GM23338 (cell line): Measurements from ENCODE around the gene GRID2. TPM values are rescaled to one million over a fixed set of nuclear protein-coding genes. Genes with fewer than 3 reads are reported as not detected.

Experiments used
- ATAC-seq: fragments of 200-7000 bp; cut with Tn5 transposase; 3 replicates; pipeline ENCODE4 v1.9.1; 2020
- DNase-seq: peaks from one replicate; pipeline ENCODE4 v3.0.0-alpha.2; 2015; ENCODE audit warnings: low spot score
- H2AFZ ChIP-seq: fragments of 200-600 bp; sonication (generic); 2 replicates; pipeline ENCODE4 v1.8.0; 2016; ENCODE audit warnings: antibody characterized with exemption, mild to moderate bottlenecking, moderate library complexity
- H3F3A ChIP-seq: fragments of 200-600 bp; sonication (generic); replicated peaks from 2 replicates; pipeline ENCODE4 v1.8.0; 2017; ENCODE audit warnings: antibody characterized with exemption, mixed run types, low read depth
- H3K27ac ChIP-seq: fragments of 200-600 bp; sonication (generic); 2 replicates; pipeline ENCODE4 v1.6.1; 2016; ENCODE audit warnings: low read depth
- H3K27me3 ChIP-seq: fragments of 200-600 bp; sonication (generic); 2 replicates; pipeline ENCODE4 v1.8.0; 2016; ENCODE audit warnings: mild to moderate bottlenecking, mixed run types, moderate library complexity; ENCODE audit not compliant: insufficient read depth
- H3K36me3 ChIP-seq: fragments of 200-600 bp; sonication (generic); 2 replicates; pipeline ENCODE4 v1.8.0; 2016; ENCODE audit warnings: mild to moderate bottlenecking; ENCODE audit not compliant: insufficient read depth
- H3K4me1 ChIP-seq: fragments of 200-600 bp; sonication (generic); 2 replicates; pipeline ENCODE4 v1.8.0; 2016; ENCODE audit warnings: mild to moderate bottlenecking, moderate library complexity; ENCODE audit not compliant: insufficient read depth
- H3K4me2 ChIP-seq: fragments of 200-600 bp; sonication (generic); 2 replicates; pipeline ENCODE4 v1.7.1; 2017; ENCODE audit warnings: mixed run types
- H3K4me3 ChIP-seq: fragments of 200-600 bp; sonication (generic); 2 replicates; pipeline ENCODE4 v1.6.1; 2016; ENCODE audit warnings: mixed run types
- H3K79me2 ChIP-seq: fragments of 200-600 bp; sonication (generic); replicated peaks from 2 replicates; pipeline ENCODE4 v1.8.0; 2017; ENCODE audit warnings: mild to moderate bottlenecking; ENCODE audit not compliant: insufficient read depth
- H3K9me2 ChIP-seq: fragments of 200-600 bp; sonication (generic); 2 replicates; pipeline ENCODE4 v1.8.0; 2017; ENCODE audit not compliant: insufficient read depth
- H4K20me1 ChIP-seq: fragments of 200-600 bp; sonication (generic); replicated peaks from 2 replicates; pipeline ENCODE4 v1.8.0; 2017; ENCODE audit warnings: mild to moderate bottlenecking; ENCODE audit not compliant: insufficient read depth
- H3K27ac Mint-ChIP-seq: 2 replicates; pipeline ENCODE4 v1.8.0; 2020; ENCODE audit warnings: inconsistent platforms, mild to moderate bottlenecking, moderate library complexity, mixed read lengths
- H3K27me3 Mint-ChIP-seq: 3 replicates; pipeline ENCODE4 v1.8.0; 2022; ENCODE audit warnings: low read depth, mild to moderate bottlenecking, moderate library complexity, mixed read lengths, inconsistent platforms; ENCODE audit not compliant: insufficient read depth, poor library complexity
- H3K36me3 Mint-ChIP-seq: 3 replicates; pipeline ENCODE4 v1.8.0; 2021; ENCODE audit warnings: low read depth, mild to moderate bottlenecking, inconsistent platforms, moderate library complexity, mixed read lengths
- H3K4me1 Mint-ChIP-seq: 3 replicates; pipeline ENCODE4 v1.8.0; 2020; ENCODE audit warnings: mild to moderate bottlenecking, inconsistent platforms, mixed read lengths
- H3K4me3 Mint-ChIP-seq: 3 replicates; pipeline ENCODE4 v1.8.0; 2021; ENCODE audit warnings: moderate library complexity, mild to moderate bottlenecking, inconsistent platforms, mixed read lengths
- H3K9me3 Mint-ChIP-seq: 3 replicates; pipeline ENCODE4 v1.8.0; 2020; ENCODE audit warnings: moderate library complexity, mild to moderate bottlenecking, inconsistent platforms, mixed read lengths
- CREB1 ChIP-seq: fragments of 250-450 bp; sonication (Bioruptor Pico); IDR thresholded peaks from 2 replicates; pipeline ENCODE4 v1.5.0; 2020; ENCODE audit warnings: low read depth, mild to moderate bottlenecking, moderate library complexity
- ETS1 ChIP-seq: IDR thresholded peaks from 2 replicates; pipeline ENCODE4 v1.6.1; 2016; ENCODE audit warnings: antibody characterized with exemption
- EZH2 ChIP-seq: fragments of 200-600 bp; sonication (generic); IDR thresholded peaks from one replicate; pipeline ENCODE4 v1.8.0; 2017; ENCODE audit warnings: antibody characterized with exemption, mild to moderate bottlenecking, low read depth; ENCODE audit not compliant: unreplicated experiment
- EZH2phosphoT487 ChIP-seq: fragments of 200-600 bp; sonication (generic); IDR thresholded peaks from one replicate; pipeline ENCODE4 v1.8.1; 2018; ENCODE audit warnings: antibody characterized with exemption; ENCODE audit not compliant: unreplicated experiment
- JUNB ChIP-seq: IDR thresholded peaks from one replicate; pipeline ENCODE4 v1.6.1; 2016; ENCODE audit warnings: antibody characterized with exemption; ENCODE audit not compliant: unreplicated experiment
- NANOG ChIP-seq: IDR thresholded peaks from 2 replicates; pipeline ENCODE4 v1.6.1; 2016; ENCODE audit warnings: antibody characterized with exemption, borderline replicate concordance
- POLR2AphosphoS5 ChIP-seq: IDR thresholded peaks from 2 replicates; pipeline ENCODE4 v1.6.1; 2016; ENCODE audit warnings: antibody characterized with exemption, low read depth
- REST ChIP-seq: IDR thresholded peaks from one replicate; pipeline ENCODE4 v1.6.1; 2018; ENCODE audit warnings: antibody characterized with exemption; ENCODE audit not compliant: unreplicated experiment
- STAT1 ChIP-seq: IDR thresholded peaks from one replicate; pipeline ENCODE4 v1.6.1; 2016; ENCODE audit warnings: antibody characterized with exemption; ENCODE audit not compliant: unreplicated experiment
- ZNF114 ChIP-seq: fragments of 250-450 bp; sonication (Bioruptor Pico); IDR thresholded peaks from 2 replicates; pipeline ENCODE4 v1.5.0; 2020; ENCODE audit warnings: mild to moderate bottlenecking, moderate library complexity
- ZNF331 ChIP-seq: fragments of 250-450 bp; sonication (Bioruptor Pico); IDR thresholded peaks from 2 replicates; pipeline ENCODE4 v1.5.0; 2020; ENCODE audit warnings: low read depth, mild to moderate bottlenecking, moderate library complexity
- ZNF462 ChIP-seq: fragments of 250-450 bp; sonication (Bioruptor Pico); IDR thresholded peaks from 2 replicates; pipeline ENCODE4 v1.5.0; 2020; ENCODE audit warnings: mild to moderate bottlenecking, moderate library complexity
- polyA plus RNA-seq: library from polyadenylated mRNA; unstranded; fragments of >200 nt; fragmentation: Nextera tagmentation; extraction: Ambion mirVana; gene quantifications from 2 replicates; pipeline ENCODE4 v1.2.1, GENCODE V29; 2016
- total RNA-seq: library from RNA; depleted of rRNA; stranded (reverse); fragments of >200 nt; shearing (Covaris generic); gene quantifications from 2 replicates; pipeline ENCODE4 v1.2.3, GENCODE V29; 2014
- TF ChIP-seq, protein P1 (sequence below), 2 experiments: fragments of 200-600 bp in 1 of 2; sonication (generic) in 1 of 2; conservative IDR thresholded peaks; 2 replicates each; pipeline versions ENCODE4 v1.5.1 to v1.6.1; 2016 to 2017; ENCODE audit warnings: antibody characterized with exemption in 2 of 2, low read depth in 2 of 2, mild to moderate bottlenecking in 2 of 2, moderate library complexity in 1 of 2

The GRID2 gene
- total and polyA plus RNA-seq, 2 experiments from 2014 or later: 19.9 to 65.4 TPM

- Mint-ChIP-seq H3K27ac (no peak overlapping the region), H3K27me3 (no peaks in the 10 kb centered on the region), H3K4me1 (peaks cover 11% of the 10 kb centered on the region; the same call in 2 of the 3 replicates), H3K36me3 (no peaks in the 10 kb centered on the region), H3K4me3 (no peak overlapping the region), H3K9me3 (no peaks in the 10 kb centered on the region)
- TF ChIP-seq POLR2AphosphoS5 (no peak), STAT1 (no peak), JUNB (no peak), NANOG (no peak), ZNF331 (CRISPR knock-in tag) (no peak), ETS1 (no peak), CREB1 (no peak), EZH2 (no peak), REST (no peak), EZH2phosphoT487 (no peak), ZNF462 (CRISPR knock-in tag) (no peak), ZNF114 (CRISPR knock-in tag) (no peak)
- TF ChIP-seq, protein P1, sequence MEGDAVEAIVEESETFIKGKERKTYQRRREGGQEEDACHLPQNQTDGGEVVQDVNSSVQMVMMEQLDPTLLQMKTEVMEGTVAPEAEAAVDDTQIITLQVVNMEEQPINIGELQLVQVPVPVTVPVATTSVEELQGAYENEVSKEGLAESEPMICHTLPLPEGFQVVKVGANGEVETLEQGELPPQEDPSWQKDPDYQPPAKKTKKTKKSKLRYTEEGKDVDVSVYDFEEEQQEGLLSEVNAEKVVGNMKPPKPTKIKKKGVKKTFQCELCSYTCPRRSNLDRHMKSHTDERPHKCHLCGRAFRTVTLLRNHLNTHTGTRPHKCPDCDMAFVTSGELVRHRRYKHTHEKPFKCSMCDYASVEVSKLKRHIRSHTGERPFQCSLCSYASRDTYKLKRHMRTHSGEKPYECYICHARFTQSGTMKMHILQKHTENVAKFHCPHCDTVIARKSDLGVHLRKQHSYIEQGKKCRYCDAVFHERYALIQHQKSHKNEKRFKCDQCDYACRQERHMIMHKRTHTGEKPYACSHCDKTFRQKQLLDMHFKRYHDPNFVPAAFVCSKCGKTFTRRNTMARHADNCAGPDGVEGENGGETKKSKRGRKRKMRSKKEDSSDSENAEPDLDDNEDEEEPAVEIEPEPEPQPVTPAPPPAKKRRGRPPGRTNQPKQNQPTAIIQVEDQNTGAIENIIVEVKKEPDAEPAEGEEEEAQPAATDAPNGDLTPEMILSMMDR (conservative IDR thresholded peaks at IDR 0.05; ENCODE audit: low read depth in 2 of 2): no peak
- H3K4me3 ChIP-seq: no peak overlapping the region
- H3F3A ChIP-seq: no peaks in the 10 kb centered on the region
- ATAC-seq: no peak
- no peaks in the 10 kb centered on the region for H3K27me3 ChIP-seq
- H3K79me2 ChIP-seq: no peaks in the 10 kb centered on the region
- no peaks in the 10 kb centered on the region for H3K36me3 ChIP-seq
- no peak overlapping the region for H2AFZ ChIP-seq
- H3K4me1 ChIP-seq: no peaks in the 10 kb centered on the region
- no peak for DNase-seq
- H3K4me2 ChIP-seq: no peak overlapping the region
- H3K27ac ChIP-seq: no peak overlapping the region
- no peaks in the 10 kb centered on the region for H3K9me2 ChIP-seq
- no peaks in the 10 kb centered on the region for H4K20me1 ChIP-seq
Measured at GRCh38 chr4:93263166-93263565, 959.4 kb downstream of the GRID2 start.
